Measurements from ENCODE around the gene CXorf51A. TPM values are rescaled to one million over a fixed set of nuclear protein-coding genes. Genes with fewer than 3 reads are reported as not detected.
"Not testable (repeated sequence)": the region's sequence is repeated elsewhere in the genome, so short reads cannot be mapped to it uniquely, and the experiment has no call there.

Gene CXorf51A
- total RNA-seq (2014; rRNA removed; shearing (Covaris generic)) = not detected in 2 replicates

- not testable (repeated sequence) for DNase-seq (ENCODE audit: low spot score)
These were observed at the start of gene CXorf51A for GRCh38 chrX:146814644-146815043. Gene CXorf51A (minus strand): TSS chrX:146814744. CDS start chrX:146814723, 21 bp downstream.

GRCh38 chrX:146863566-146863965 lies 49.0 kb upstream of the CXorf51A start:
- DNase-seq (ENCODE audit: low spot score) = no peak

GRCh38 chrX:146854281-146854680 lies 39.7 kb upstream of the CXorf51A start:
- DNase-seq (ENCODE audit: low spot score) = no peak

- no peak for DNase-seq (ENCODE audit: low spot score)
These were observed 17.4 kb upstream of the CXorf51A start for GRCh38 chrX:146831994-146832393.

GRCh38 chrX:146809471-146809870 lies 5.1 kb downstream of the CXorf51A start, which contains the start of gene CXorf51B:
Gene CXorf51B (plus strand): TSS chrX:146809771. CDS start chrX:146809792, 21 bp downstream.
- not testable (repeated sequence) for DNase-seq (ENCODE audit: low spot score)

Other genes with a start within 250 kb of the CXorf51A start
- not detected in 2 replicates for gene CXorf51B, start 5.0 kb downstream of the CXorf51A start, total RNA-seq (2014; rRNA removed; shearing (Covaris generic))